ENCODE results near the gene OR10H5.
"Not testable (repeated sequence)": the region's sequence is repeated elsewhere in the genome, so short reads cannot be mapped to it uniquely, and the experiment has no call there.

Gene OR10H5

DNA sequence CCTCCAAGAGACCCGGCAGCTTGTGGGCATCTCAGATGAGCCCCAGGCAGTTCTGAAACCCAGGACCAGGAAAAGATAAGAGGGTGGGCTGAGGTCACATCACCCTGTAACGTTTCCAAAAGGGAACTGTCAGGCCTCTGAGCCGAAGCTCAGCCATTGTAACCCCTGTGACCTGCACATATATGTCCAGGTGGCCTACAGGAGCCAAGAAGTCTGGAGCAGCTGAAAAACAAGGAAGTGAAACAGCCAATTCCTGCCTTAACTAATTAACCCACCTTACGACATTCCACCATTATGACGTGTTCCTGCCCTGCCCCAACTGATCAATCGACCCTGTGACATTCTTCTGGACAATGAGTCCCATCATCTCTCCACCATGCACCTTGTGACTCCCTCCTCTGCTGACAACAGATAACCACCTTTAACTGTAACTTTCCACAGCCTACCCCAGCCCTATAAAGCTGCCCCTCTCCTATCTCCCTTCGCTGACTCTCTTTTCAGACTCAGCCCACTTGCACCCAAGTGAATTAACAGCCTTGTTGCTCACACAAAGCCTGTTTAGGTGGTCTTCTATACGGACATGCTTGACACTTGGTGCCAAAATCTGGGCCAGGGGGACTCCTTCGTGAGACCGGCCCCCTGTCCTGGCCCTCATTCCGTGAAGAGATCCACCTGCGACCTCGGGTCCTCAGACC lies 41.3 kb downstream of the OR10H5 start:
- H3K27ac Mint-ChIP-seq; DNase-seq (ENCODE audit: low spot score): not testable (repeated sequence)

DNA sequence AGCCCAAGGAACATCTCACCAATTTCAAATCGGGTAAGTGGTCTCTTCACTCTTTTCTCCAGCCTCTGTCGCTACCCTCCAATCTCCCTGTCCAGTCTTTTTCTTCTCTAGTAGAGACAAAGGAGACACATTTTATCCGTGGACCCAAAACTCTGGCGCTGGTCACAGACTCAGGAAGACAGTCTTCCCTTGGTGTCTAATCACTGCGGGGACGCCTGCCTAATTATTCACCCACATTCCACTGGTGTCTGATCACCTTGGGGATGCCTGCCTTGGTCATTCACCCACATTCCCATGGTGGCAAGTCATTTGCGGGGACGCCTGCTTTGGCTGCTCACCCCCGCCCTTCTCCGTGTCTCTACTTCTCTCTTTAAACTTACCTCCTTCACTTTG lies 41.8 kb downstream of the OR10H5 start:
- H3K4me3 Mint-ChIP-seq, result no peak overlapping the region
- no peak for DNase-seq (ENCODE audit: low spot score)
- H3K36me3 Mint-ChIP-seq (ENCODE audit: low read depth), result no peaks in the 10 kb centered on the region
- H3K27ac Mint-ChIP-seq, result no peak overlapping the region
- peaks cover 29% of the 10 kb centered on the region for H3K27me3 Mint-ChIP-seq (ENCODE audit: low read depth)
- no peaks in the 10 kb centered on the region for H3K4me1 Mint-ChIP-seq (ENCODE audit: low read depth)
- no peaks in the 10 kb centered on the region for H3K9me3 Mint-ChIP-seq

More for the DNA sequence above, 41.3 kb downstream of the OR10H5 start:
- not testable (repeated sequence) for H3K4me3 Mint-ChIP-seq; H3K36me3 Mint-ChIP-seq (ENCODE audit: low read depth); H3K9me3 Mint-ChIP-seq; H3K4me1 Mint-ChIP-seq (ENCODE audit: low read depth)
- H3K27me3 Mint-ChIP-seq (ENCODE audit: low read depth), result peaks cover 29% of the 10 kb centered on the region

DNA sequence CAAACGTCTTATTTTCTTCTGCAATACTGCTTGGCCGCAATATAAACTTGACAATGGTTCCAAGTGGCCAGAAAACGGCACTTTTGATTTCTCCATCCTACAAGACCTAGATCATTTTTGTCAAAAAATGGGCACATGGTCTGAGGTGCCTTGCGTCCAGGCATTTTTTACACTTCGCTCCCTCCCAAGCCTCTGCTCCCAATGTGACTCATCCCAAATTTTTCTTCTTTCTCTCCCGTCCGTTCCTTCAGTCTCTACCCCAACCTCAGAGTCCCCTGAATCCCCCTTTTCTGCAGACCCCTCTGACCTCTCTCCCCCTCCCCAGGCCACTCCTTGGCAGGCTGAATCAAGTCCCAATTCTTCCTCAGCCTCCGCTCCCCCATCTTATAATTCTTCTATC lies 42.3 kb downstream of the OR10H5 start:
- Mint-ChIP-seq H3K4me1 (ENCODE audit: low read depth) (no peaks in the 10 kb centered on the region), H3K36me3 (ENCODE audit: low read depth) (no peaks in the 10 kb centered on the region), H3K27me3 (ENCODE audit: low read depth) (peaks cover 24% of the 10 kb centered on the region), H3K9me3 (no peaks in the 10 kb centered on the region), H3K27ac (no peak overlapping the region), H3K4me3 (no peak overlapping the region)
- DNase-seq (ENCODE audit: low spot score), result no peak

DNA sequence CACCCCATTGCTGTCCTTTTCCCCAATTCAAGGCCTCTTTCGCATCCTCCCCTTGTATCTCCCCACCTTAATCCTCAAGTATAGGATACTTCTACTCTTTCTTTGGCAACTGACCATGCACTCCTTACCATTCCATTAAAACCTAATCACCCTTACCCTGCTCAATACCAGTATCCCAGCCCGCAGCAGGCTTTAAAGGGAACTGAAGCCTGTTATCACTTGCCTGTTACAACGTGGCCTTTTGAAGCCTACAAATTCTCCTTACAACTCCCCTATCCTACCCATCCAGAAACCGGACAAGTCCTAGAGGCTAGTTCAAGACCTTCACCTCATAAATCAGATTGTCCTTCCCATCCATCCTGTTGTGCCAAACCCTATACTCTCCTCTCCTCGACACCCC lies 44.2 kb downstream of the OR10H5 start:
- no peak overlapping the region for H3K27ac Mint-ChIP-seq

DNA sequence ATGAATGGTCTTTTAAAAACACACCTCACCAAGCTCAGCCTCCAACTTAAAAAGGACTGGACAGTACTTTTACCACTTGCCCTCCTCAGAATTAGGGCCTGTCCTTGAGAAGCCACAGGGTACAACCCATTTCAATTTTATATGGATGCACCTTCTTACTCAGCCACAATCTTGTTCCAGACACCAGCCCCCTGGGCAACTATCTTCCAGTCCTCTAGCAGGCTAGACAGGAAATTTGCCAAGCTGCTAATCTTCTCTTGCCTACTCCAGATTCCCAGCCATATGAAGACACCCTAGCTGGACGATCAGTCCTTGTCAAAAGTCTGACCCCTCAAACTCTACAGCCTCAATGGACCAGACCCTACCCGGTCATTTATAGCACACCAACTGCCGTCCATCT lies 46.8 kb downstream of the OR10H5 start:
- H3K27ac Mint-ChIP-seq; H3K9me3 Mint-ChIP-seq; DNase-seq (ENCODE audit: low spot score); H3K4me3 Mint-ChIP-seq; H3K36me3 Mint-ChIP-seq (ENCODE audit: low read depth): not testable (repeated sequence)
- H3K4me1 Mint-ChIP-seq (ENCODE audit: low read depth), result peaks cover 24% of the 10 kb centered on the region
- peaks cover 10% of the 10 kb centered on the region for H3K27me3 Mint-ChIP-seq (ENCODE audit: low read depth)

More for the DNA sequence above, 44.2 kb downstream of the OR10H5 start:
- Mint-ChIP-seq H3K36me3 (ENCODE audit: low read depth) (peaks cover 3% of the 10 kb centered on the region), H3K4me3 (no peak overlapping the region), H3K27me3 (ENCODE audit: low read depth) (peaks cover 24% of the 10 kb centered on the region), H3K4me1 (ENCODE audit: low read depth) (peaks cover 9% of the 10 kb centered on the region), H3K9me3 (no peaks in the 10 kb centered on the region)
- no peak for DNase-seq (ENCODE audit: low spot score)

DNA sequence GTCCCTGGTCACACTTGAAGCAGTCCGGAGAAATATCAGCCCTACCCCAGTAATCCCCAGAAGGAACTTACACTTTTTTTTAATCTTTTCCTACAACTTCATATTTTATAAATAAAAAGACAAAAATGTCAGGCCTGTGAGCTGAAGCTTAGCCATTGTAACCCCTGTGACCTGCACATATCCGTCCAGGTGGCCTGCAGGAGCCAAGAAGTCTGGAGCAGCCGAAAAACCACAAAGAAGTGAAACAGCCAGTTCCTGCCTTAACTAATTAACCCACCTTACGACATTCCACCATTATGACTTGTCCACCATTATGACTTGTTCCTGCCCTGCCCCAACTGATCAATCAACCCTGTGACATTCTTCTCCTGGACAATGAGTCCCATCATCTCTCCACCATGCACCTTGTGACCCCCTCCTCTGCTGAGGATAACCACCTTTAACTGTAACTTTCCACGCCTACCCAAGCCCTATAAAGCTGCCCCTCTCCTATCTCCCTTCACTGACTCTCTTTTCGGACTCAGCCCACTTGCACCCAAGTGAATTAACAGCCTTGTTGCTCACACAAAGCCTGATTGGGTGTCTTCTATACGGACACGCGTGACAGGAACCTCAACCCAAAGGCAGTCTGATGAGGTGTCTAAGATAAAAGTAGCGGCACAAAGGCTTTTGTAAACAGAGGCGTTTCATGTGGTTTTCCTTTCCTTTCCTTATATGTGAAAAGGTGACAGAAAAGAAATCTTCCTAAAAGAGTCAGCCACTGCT lies 48.3 kb downstream of the OR10H5 start:
- Mint-ChIP-seq H3K4me1 (ENCODE audit: low read depth) (peaks cover 27% of the 10 kb centered on the region), H3K4me3 (peak overlapping the region; percentile 92), H3K27ac (peak overlapping the region; percentile 99)
- not testable (repeated sequence) for H3K36me3 Mint-ChIP-seq (ENCODE audit: low read depth); H3K27me3 Mint-ChIP-seq (ENCODE audit: low read depth); H3K9me3 Mint-ChIP-seq
- peak; percentile 39 for DNase-seq (ENCODE audit: low spot score)

DNA sequence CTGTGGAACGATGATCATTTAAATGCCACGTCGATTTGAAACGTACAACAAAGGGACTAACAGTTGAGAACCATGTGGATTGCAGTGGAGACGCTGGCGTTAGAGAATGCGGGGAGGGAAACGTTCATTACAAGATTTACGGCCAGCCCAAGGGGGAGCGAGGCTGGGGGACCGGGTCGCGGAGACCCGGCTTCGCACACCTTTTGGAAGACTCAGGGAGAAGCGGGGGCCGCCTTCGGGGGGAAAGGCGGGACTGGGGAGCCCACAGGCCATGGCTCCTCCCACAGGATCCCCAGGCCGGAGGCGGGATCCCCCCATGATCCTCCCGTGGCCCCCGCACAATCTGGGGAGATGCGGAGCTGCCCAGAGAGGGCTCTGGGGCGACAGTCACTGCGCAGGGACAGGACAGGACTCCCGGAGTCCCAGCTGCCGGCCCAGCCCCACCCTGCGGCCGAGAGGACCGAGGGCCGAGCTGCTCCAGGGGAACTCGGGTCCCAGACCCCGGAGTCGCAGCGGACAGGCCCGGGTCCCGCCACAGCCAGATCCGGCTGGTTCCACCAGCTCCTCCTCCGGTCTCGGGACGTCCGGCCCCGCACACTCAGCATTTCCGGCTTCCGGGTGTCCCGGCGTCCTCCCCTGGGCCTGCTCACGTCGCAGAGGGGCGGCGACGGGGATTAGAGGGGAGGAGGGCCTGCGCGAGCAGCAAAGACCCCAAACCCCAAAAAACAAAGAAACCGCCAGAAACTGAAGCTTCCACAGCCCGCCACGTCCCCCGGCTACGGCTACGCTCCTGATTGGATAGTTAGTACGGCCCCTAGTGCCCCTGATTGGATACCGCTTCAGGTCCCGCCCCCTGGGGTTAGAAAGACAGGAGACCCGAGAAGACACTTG lies 49.1 kb downstream of the OR10H5 start:
- peak overlapping the region; percentile 92 for H3K4me3 Mint-ChIP-seq
- peaks cover 27% of the 10 kb centered on the region for H3K4me1 Mint-ChIP-seq (ENCODE audit: low read depth)
- no peaks in the 10 kb centered on the region for H3K9me3 Mint-ChIP-seq
- peak; percentile 94 for DNase-seq (ENCODE audit: low spot score)
- no peaks in the 10 kb centered on the region for H3K27me3 Mint-ChIP-seq (ENCODE audit: low read depth)
- peaks cover 3% of the 10 kb centered on the region for H3K36me3 Mint-ChIP-seq (ENCODE audit: low read depth)
- H3K27ac Mint-ChIP-seq, result peak overlapping the region; percentile 99

DNA sequence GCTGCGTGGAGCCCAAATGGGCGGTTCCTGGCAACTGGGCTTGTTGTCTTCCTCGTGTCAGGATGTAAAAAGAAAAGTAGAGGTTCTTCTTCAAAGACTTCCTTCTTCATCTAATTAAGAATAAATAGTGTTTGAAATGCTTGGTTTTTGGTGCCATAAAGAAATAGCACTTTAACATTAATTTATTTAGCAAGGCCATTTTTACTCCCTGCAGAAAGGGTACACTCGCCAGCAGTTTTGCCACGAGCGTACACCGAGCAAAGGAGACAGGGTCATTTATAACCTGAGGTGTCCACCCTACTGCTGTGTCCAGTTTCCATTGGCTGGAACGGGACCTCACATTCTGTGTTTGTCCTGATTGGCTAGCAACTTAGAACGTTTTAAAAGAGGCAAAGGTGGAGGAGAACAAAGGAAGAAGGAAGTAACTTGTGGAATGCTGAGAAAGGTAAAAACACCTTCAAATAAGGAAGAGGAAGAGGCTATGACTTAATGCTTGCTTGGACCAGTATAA lies 49.8 kb downstream of the OR10H5 start:
- peaks cover 30% of the 10 kb centered on the region for H3K4me1 Mint-ChIP-seq (ENCODE audit: low read depth)
- DNase-seq (ENCODE audit: low spot score), result peak; percentile 12
- H3K9me3 Mint-ChIP-seq, result peaks cover 1% of the 10 kb centered on the region
- H3K4me3 Mint-ChIP-seq, result peak overlapping the region; percentile 92
- H3K36me3 Mint-ChIP-seq (ENCODE audit: low read depth), result peaks cover 3% of the 10 kb centered on the region
- H3K27me3 Mint-ChIP-seq (ENCODE audit: low read depth), result no peaks in the 10 kb centered on the region
- peak overlapping the region; percentile 99 for H3K27ac Mint-ChIP-seq

DNA sequence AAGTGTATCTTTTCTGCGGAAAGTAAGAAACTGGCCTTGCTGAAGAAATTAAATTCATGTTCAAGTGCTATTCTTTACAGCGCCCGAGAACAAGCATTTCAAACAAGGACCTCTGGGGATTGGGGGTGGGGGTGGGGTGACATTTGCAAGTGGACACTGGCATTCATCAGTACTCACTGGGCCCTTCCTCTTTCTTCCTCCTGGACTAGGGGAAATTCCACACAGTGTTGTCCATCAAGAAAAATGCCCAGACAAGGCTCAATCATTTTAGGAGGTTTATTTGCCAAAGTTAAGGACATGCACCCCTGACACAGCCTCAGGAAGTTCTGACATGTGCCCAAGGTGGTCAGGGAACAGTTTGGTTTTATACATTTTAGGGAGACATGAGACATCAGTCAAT lies 50.9 kb downstream of the OR10H5 start:
- Mint-ChIP-seq H3K4me3 (peak overlapping the region; percentile 92), H3K27me3 (ENCODE audit: low read depth) (no peaks in the 10 kb centered on the region), H3K36me3 (ENCODE audit: low read depth) (peaks cover 4% of the 10 kb centered on the region), H3K27ac (peak overlapping the region; percentile 69), H3K9me3 (peaks cover 7% of the 10 kb centered on the region), H3K4me1 (ENCODE audit: low read depth) (peaks cover 37% of the 10 kb centered on the region)
- no peak for DNase-seq (ENCODE audit: low spot score)

DNA sequence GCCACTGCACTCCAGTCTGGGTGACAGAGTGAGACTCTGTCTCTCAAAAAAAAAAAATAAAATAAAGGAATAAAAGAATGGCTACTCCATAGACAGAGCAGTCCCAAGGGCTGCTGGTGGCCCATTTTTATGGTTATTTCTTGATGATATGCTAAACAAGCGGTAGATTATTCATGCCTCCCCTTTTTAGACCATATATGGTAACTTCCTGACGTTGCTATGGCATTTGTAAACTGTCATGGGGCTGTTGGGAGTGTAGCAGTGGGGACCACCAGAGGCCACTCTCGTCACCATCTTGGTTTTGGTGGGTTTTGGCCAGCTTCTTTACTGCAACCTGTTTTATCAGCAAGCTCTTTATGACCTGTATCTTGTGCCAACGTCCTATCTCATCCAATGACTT lies 52.4 kb downstream of the OR10H5 start:
- not testable (repeated sequence) for DNase-seq (ENCODE audit: low spot score); H3K4me3 Mint-ChIP-seq; H3K27me3 Mint-ChIP-seq (ENCODE audit: low read depth); H3K27ac Mint-ChIP-seq
- Mint-ChIP-seq H3K9me3 (peaks cover 15% of the 10 kb centered on the region), H3K36me3 (ENCODE audit: low read depth) (peaks cover 10% of the 10 kb centered on the region), H3K4me1 (ENCODE audit: low read depth) (peaks cover 47% of the 10 kb centered on the region)

DNA sequence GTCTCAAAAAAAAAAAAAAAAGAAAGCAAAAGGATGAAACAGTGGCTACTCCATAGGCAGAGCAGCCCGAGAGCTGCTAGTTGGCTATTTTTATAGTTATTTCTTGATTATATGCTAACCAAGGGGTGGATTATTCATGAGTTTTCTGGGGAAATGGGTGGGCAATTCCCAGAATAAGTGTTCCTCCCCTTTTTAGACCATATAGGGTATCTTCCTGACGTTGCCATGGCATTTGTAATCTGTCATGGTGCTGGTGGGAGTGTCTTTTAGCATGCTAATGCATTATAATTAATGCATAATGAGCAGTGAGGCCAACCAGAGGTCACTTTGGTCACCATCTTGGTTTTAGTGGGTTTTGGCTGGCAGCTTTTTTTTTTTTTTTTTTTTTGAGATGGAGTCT lies 53.4 kb downstream of the OR10H5 start:
- H3K36me3 Mint-ChIP-seq (ENCODE audit: low read depth), result peaks cover 11% of the 10 kb centered on the region
- no peak for DNase-seq (ENCODE audit: low spot score)
- peaks cover 51% of the 10 kb centered on the region for H3K4me1 Mint-ChIP-seq (ENCODE audit: low read depth)
- no peaks in the 10 kb centered on the region for H3K27me3 Mint-ChIP-seq (ENCODE audit: low read depth)
- H3K4me3 Mint-ChIP-seq, result no peak overlapping the region
- H3K9me3 Mint-ChIP-seq, result peaks cover 17% of the 10 kb centered on the region
- no peak overlapping the region for H3K27ac Mint-ChIP-seq

DNA sequence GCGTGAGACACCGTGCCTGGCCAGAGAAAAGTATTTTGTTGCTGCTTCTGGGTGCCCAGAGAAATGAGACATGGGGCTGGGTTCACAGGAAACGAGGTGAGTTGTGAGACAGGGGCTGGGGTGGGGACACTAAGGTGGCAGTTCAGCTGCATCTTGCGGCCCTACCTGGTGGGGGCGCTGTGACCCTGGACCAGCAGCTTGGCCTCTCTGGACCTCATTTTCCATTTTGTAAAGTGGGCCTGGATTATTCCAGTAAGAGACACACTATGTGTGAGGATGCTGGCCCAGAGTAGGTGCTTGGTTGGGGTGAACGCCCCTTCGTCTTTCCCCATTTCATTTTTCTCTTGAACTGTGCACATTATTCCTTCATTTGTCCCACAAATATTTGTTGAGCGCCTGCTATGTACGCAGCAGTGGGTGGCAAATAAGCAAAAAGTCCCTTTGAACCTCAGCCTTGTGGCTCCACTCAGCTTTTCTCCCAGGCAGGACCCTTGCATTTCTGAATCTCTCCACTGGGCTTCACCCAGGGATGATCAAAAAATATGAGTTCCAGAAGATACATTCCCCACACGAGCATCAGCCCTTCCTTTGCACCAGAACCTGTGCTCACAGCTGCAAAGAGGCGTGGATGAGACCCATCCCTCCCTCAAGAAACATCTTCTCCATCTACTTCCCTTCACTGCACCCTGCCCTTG lies 54.6 kb downstream of the OR10H5 start:
- peaks cover 18% of the 10 kb centered on the region for H3K36me3 Mint-ChIP-seq (ENCODE audit: low read depth)
- H3K4me3 Mint-ChIP-seq, result peak overlapping the region; percentile 28
- peaks cover 53% of the 10 kb centered on the region for H3K4me1 Mint-ChIP-seq (ENCODE audit: low read depth)
- no peaks in the 10 kb centered on the region for H3K27me3 Mint-ChIP-seq (ENCODE audit: low read depth)
- DNase-seq (ENCODE audit: low spot score), result no peak
- H3K27ac Mint-ChIP-seq, result peak overlapping the region; percentile 59
- peaks cover 23% of the 10 kb centered on the region for H3K9me3 Mint-ChIP-seq

DNA sequence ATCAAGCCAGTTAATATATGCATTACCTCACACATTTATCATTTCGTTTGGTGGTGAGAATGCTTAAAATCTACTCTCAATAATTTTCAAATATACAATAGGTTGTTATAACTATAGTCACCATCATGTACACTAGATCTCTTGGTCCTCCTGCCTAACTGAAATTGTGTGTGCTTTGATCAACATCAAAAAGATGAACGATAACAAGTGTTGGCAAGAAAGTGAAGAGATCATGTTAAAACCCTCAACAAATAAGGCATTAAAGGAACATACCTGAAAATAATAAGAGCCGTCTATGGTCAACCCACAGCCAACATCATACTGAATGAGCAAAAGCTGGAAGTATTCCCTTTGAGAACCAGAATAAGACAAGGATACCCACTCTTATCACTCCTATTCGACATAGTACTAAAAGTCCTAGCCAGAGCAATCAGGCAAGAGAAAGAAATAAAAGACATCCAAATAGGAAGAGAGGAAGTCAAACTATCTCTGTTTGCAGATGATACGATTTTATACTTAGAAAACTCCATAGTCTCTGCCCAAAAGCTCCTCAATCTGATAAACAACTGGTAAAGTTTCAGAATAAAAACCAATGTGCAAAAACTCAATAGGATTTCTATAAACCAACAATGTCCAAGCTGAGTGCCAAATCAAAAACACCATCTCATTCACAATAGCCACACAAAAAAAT lies 55.9 kb downstream of the OR10H5 start:
- Mint-ChIP-seq H3K4me1 (ENCODE audit: low read depth) (peaks cover 46% of the 10 kb centered on the region), H3K9me3 (peaks cover 26% of the 10 kb centered on the region), H3K27ac (peak overlapping the region; percentile 91), H3K36me3 (ENCODE audit: low read depth) (peaks cover 20% of the 10 kb centered on the region), H3K27me3 (ENCODE audit: low read depth) (no peaks in the 10 kb centered on the region), H3K4me3 (peak overlapping the region; percentile 72)
- DNase-seq (ENCODE audit: low spot score), result no peak
